MCF 10A (cell line): ENCODE measurements around the gene ANKRD13A. TPM values are rescaled to one million over a fixed set of nuclear protein-coding genes. Genes with fewer than 3 reads are reported as not detected.
"Not testable (repeated sequence)": the region's sequence is repeated elsewhere in the genome, so short reads cannot be mapped to it uniquely, and the experiment has no call there.

Source experiments
- BruUV-seq: library from RNA; stranded (reverse); fragments of 400-500 nt; replicated peaks from 2 replicates; lab custom pipeline; 2021; lab: Mats Ljungman, UMichigan
- CTCF ChIA-PET: fragments of 300-600 bp; sonication (Branson Sonifier 250); formaldehyde crosslinking; extraction: SDS; loops from one replicate; lab custom pipeline; 2021; ENCODE audit warnings: antibody characterized with exemption, inconsistent platforms; lab: Yijun Ruan, JAX
- POLR2A ChIA-PET: fragments of 300-600, 350-650 bp; sonication (Branson Sonifier 250); formaldehyde crosslinking; extraction: SDS; loops from one replicate; lab custom pipeline; 2020; ENCODE audit warnings: antibody characterized with exemption, inconsistent platforms; lab: Yijun Ruan, JAX
- DNase-seq: peaks from one replicate; pipeline ENCODE4 v3.0.0-alpha.2; 2018; ENCODE audit not compliant: unreplicated experiment
- H3K27ac Mint-ChIP-seq: one replicate; pipeline ENCODE4 v1.8.0; 2022; ENCODE audit warnings: mild to moderate bottlenecking, low read depth, mixed read lengths; ENCODE audit not compliant: unreplicated experiment
- H3K27me3 Mint-ChIP-seq: one replicate; pipeline ENCODE4 v1.8.0; 2022; ENCODE audit warnings: mixed read lengths; ENCODE audit not compliant: insufficient read depth, unreplicated experiment
- H3K36me3 Mint-ChIP-seq: one replicate; pipeline ENCODE4 v1.8.0; 2022; ENCODE audit warnings: mild to moderate bottlenecking, moderate library complexity, mixed read lengths; ENCODE audit not compliant: insufficient read depth, unreplicated experiment
- H3K4me1 Mint-ChIP-seq: one replicate; pipeline ENCODE4 v1.8.0; 2022; ENCODE audit warnings: mixed read lengths; ENCODE audit not compliant: insufficient read depth, unreplicated experiment
- H3K4me3 Mint-ChIP-seq: one replicate; pipeline ENCODE4 v1.8.0; 2022; ENCODE audit warnings: mild to moderate bottlenecking, moderate library complexity, mixed read lengths; ENCODE audit not compliant: unreplicated experiment
- H3K9me3 Mint-ChIP-seq: one replicate; pipeline ENCODE4 v1.8.0; 2022; ENCODE audit warnings: mixed read lengths; ENCODE audit not compliant: unreplicated experiment
- intact Hi-C: fragments of 100-400 bp; cut with micrococcal nuclease; formaldehyde crosslinking; loops from 2 replicates; pipeline ENCODE4 v1.14.1; 2022
- total RNA-seq: library from RNA; stranded (reverse); gene quantifications from 2 replicates; pipeline ENCODE4 v1.2.3, GENCODE V29; 2022
- TF ChIP-seq, protein P1 (sequence below): fragments of 200-600 bp; IDR thresholded peaks from one replicate; pipeline ENCODE4 v1.8.0; 2022; ENCODE audit warnings: antibody characterized with exemption, mild to moderate bottlenecking; ENCODE audit not compliant: unreplicated experiment

ANKRD13A gene
- total RNA-seq, 1 experiment from 2014 or later, result 32.5 TPM

DNA sequence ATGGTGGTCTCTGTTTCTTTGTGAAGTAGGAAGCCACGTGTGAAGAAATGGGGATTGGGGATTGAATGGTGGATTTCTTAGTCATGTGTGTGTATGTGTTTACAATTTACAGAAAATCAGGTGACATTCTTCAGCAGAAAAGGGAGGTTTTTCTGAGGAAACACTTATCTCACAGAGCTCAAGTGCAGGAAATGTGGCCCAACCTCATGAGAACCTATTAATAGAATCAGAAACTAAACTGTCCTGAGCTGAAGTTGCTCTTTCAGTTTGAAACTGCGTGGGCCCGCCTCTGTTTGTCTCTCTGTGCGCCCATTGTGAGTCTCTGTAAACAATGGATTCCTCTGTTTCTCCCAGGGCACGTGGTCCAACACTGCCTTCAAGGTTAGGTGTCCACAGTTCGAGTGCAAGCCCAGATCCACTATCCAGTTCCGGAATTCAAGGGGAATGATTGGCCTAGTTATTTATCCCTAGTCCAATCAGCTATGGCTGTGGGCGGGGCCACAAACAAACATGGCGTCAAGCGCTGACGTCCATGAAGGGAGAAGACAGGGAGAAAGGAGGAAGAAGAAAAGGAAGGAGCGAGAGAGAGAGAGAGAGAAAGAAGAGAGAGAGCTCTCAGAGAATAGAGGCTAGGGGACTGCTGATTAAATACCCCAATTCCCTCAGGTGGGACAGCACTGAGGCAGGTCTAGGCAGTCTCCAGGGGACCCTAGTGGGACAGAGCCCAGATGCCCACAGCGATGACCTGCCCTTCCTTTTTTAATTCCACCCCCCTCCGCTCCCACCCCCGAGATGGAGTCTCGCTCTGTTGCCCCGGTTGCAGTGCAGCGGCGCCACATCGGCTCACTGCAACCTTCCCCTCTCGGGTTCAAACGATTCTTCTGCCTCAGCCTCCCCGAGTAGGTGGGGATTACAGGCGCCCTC is 80.5 kb downstream of the ANKRD13A start:
- TF ChIP-seq, protein P1, sequence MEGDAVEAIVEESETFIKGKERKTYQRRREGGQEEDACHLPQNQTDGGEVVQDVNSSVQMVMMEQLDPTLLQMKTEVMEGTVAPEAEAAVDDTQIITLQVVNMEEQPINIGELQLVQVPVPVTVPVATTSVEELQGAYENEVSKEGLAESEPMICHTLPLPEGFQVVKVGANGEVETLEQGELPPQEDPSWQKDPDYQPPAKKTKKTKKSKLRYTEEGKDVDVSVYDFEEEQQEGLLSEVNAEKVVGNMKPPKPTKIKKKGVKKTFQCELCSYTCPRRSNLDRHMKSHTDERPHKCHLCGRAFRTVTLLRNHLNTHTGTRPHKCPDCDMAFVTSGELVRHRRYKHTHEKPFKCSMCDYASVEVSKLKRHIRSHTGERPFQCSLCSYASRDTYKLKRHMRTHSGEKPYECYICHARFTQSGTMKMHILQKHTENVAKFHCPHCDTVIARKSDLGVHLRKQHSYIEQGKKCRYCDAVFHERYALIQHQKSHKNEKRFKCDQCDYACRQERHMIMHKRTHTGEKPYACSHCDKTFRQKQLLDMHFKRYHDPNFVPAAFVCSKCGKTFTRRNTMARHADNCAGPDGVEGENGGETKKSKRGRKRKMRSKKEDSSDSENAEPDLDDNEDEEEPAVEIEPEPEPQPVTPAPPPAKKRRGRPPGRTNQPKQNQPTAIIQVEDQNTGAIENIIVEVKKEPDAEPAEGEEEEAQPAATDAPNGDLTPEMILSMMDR, result no peak
- H3K27me3 Mint-ChIP-seq, result no peaks in the 10 kb centered on the region
- ChIA-PET CTCF (interaction anchor here (0.6 to 0.7 kb wide), 2 partner anchors 283 to 1251 kb away, joined by 3 read pairs; no protein-coding TSS in a partner anchor), POLR2A (interaction anchor here (0.5 kb wide), 1 partner anchor 21 kb away, joined by 3 read pairs; no protein-coding TSS in a partner anchor)
- H3K4me1 Mint-ChIP-seq, result peaks cover 5% of the 10 kb centered on the region
- intact Hi-C loops, result no loop called here
- H3K9me3 Mint-ChIP-seq, result no peaks in the 10 kb centered on the region
- no peak overlapping the region for H3K27ac Mint-ChIP-seq
- no peaks in the 10 kb centered on the region for H3K36me3 Mint-ChIP-seq
- no TSS peak for BruUV-seq
- no peak overlapping the region for H3K4me3 Mint-ChIP-seq
- no peak for DNase-seq

DNA sequence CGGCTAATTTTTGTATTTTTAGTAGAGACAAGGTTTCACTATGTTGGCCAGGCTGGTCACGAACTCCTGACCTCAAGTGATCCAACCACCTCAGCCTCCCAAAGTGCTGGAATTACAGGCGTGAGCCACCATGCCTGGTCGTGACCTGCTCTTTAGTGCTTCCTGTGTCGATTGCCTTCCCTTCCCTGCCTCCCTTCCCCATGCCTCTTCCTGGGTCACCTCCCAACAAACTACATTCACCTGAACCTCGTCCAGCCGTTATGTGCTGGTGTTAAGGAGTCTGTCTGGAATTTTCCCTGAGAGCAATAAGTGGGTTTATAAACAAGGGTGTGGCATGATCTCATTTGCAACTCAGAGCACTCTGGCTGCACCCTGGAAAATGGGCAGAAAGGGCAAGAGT is 81.2 kb downstream of the ANKRD13A start:
- POLR2A ChIA-PET, result interaction anchor here (0.5 kb wide), 1 partner anchor 21 kb away, joined by 3 read pairs; no protein-coding TSS in a partner anchor
- Mint-ChIP-seq H3K27me3 (peaks cover 3% of the 10 kb centered on the region), H3K4me1 (peaks cover 5% of the 10 kb centered on the region), H3K36me3 (no peaks in the 10 kb centered on the region), H3K4me3 (no peak overlapping the region), H3K9me3 (no peaks in the 10 kb centered on the region), H3K27ac (no peak overlapping the region)
- TF ChIP-seq, protein P1, result no peak
- DNase-seq, result no peak
- CTCF ChIA-PET, result interaction anchor here (0.5 to 0.7 kb wide), 3 partner anchors 146 to 1251 kb away, joined by 3 read pairs; no protein-coding TSS in a partner anchor
- intact Hi-C loops, result no loop called here
- no TSS peak for BruUV-seq

DNA sequence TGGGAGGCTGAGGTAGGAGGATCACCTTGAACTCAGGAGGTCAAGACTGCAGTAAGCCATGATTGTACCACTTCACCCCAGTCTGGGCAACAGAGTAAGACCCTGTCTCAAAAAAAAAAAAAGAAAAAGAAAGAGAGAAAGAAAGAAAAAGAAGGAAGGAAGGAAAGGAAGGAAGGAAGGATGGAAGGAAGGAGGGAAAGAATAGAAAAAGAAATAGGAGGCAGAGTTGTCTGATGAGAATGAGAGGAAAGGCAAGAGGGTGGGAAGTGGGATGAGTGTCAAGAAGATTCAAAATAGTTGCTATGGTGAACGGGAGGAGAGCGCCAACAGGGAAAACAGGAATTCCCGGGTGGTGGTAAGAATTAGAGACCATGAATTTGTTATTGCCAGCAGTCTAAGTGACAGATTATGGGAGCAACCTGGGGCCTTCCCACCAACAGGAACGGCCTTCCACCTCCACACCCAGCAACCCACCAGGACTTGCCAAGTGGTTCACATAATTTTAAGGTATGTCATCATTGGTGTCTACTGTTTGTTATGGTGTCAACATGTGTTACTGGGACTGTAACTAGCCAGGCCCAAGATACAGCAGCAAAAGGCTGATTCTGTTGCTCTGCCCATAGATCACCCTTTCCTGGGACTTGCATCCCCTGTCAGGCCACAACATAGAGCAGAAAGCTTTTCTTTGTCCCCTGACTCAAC is 85.2 kb downstream of the ANKRD13A start:
- Mint-ChIP-seq H3K9me3 (peaks cover 5% of the 10 kb centered on the region), H3K36me3 (no peaks in the 10 kb centered on the region), H3K27ac (no peak overlapping the region), H3K27me3 (peaks cover 31% of the 10 kb centered on the region), H3K4me3 (no peak overlapping the region), H3K4me1 (peaks cover 5% of the 10 kb centered on the region)
- no peak for DNase-seq
- ChIA-PET CTCF (no interaction called here), POLR2A (interaction anchor here (0.6 kb wide), 1 partner anchor 411 kb away, joined by 3 read pairs; no protein-coding TSS in a partner anchor)
- intact Hi-C loops, result no loop called here
- no TSS peak for BruUV-seq
- TF ChIP-seq, protein P1, result no peak

DNA sequence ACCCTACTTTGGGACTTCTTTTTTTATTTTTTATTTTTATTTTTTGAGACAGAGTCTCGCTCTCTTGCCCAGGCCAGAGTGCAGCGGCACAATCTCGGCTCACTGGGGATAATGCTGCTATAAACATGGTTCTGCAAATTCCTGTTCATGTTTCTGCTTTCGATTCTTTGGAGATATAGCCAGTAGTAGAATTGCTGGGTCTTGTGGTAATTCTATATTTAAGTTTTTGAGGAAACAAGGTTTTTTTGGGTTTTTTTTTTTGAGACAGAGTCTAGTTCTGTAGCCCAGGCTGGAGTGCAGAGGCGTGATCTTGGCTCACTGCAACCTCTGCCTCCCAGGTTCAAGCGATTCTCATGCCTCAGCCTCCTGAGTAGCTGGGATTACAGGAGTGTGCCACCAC is 89.0 kb downstream of the ANKRD13A start:
- H3K4me1 Mint-ChIP-seq, POLR2A ChIA-PET, intact Hi-C loops, CTCF ChIA-PET, H3K36me3 Mint-ChIP-seq, BruUV-seq, H3K9me3 Mint-ChIP-seq, H3K4me3 Mint-ChIP-seq, H3K27ac Mint-ChIP-seq, DNase-seq: not testable (repeated sequence)
- peaks cover 49% of the 10 kb centered on the region for H3K27me3 Mint-ChIP-seq
